ENCODE results near the gene SURF2. TPM values are rescaled to one million over a fixed set of nuclear protein-coding genes. Genes with fewer than 3 reads are reported as not detected.

The SURF2 gene
- total RNA-seq, 1 experiment from 2014 or later: 20.6 TPM

DNA sequence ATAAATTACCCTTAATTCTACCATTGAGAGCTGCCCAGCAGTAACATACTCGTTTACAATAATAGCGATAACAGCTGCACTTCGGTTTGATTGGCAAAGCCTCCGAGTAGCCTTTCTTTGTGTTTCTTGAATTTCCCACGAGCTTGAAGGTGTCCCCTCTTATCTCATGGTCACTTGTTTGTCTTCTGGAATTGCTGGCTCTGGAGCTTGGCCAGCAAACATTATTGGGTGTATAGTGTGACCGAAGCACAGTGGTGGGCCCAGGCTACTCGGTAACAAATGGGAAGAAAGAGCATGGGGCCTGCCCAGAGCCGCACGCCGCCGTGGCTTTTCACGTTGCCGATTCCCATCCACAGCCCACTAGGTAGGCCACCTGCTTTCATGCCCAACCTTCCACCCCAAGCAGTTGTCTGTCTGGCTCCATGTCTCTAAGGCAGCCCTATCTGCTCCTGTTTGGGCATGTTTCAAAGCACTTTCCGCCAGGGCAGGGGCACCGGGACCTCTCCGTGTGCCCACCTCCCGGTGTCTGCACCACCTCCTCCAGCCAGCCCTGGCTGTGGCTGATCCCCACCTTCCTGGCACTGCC lies 28.5 kb downstream of the SURF2 start:
- H3K9me3 Mint-ChIP-seq (ENCODE audit: low read depth, unreplicated experiment): no peaks in the 10 kb centered on the region
- no peak overlapping the region for H3K27ac Mint-ChIP-seq (ENCODE audit: unreplicated experiment)
- no TSS peak for BruUV-seq (replicated peaks)
- CTCF ChIA-PET: no interaction called here
- TF ChIP-seq CTCF (IDR thresholded peaks at IDR 0.05; ENCODE audit: unreplicated experiment): no peak
- DNase-seq: no peak
- no peak overlapping the region for H3K4me3 Mint-ChIP-seq (ENCODE audit: low read depth, unreplicated experiment)
- peaks cover 8% of the 10 kb centered on the region for H3K27me3 Mint-ChIP-seq (ENCODE audit: unreplicated experiment)
- no peaks in the 10 kb centered on the region for H3K36me3 Mint-ChIP-seq (ENCODE audit: insufficient read depth, unreplicated experiment)
- intact Hi-C loops (cut with micrococcal nuclease; ENCODE audit: unreplicated experiment): no loop called here
- no peaks in the 10 kb centered on the region for H3K4me1 Mint-ChIP-seq (ENCODE audit: low read depth, unreplicated experiment)

DNA sequence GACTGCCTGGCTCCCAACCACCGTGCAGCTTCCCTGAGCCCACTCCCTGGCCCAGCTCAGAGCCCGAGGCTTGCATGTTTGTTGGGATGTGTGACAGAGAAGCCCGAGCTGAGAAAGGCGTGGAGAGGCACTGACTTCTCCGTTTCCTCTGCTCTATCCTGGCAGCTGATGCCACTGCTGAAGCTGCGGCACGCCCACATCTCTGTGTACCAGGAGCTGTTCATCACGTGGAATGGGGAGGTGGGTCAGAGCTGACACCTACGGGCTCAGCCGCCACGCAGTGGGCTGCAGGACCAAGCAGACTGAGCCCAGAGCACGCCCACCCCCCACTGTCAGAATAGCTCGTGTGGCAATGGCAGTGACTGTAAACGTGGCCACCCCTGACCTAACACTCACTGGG lies 29.1 kb downstream of the SURF2 start:
- intact Hi-C loops (cut with micrococcal nuclease; ENCODE audit: unreplicated experiment): no loop called here
- Mint-ChIP-seq H3K9me3 (ENCODE audit: low read depth, unreplicated experiment) (no peaks in the 10 kb centered on the region), H3K4me1 (ENCODE audit: low read depth, unreplicated experiment) (no peaks in the 10 kb centered on the region), H3K27ac (ENCODE audit: unreplicated experiment) (no peak overlapping the region), H3K36me3 (ENCODE audit: insufficient read depth, unreplicated experiment) (no peaks in the 10 kb centered on the region), H3K27me3 (ENCODE audit: unreplicated experiment) (peaks cover 15% of the 10 kb centered on the region), H3K4me3 (ENCODE audit: low read depth, unreplicated experiment) (no peak overlapping the region)
- CTCF ChIA-PET: no interaction called here
- DNase-seq: no peak
- BruUV-seq (replicated peaks): no TSS peak
- TF ChIP-seq CTCF (IDR thresholded peaks at IDR 0.05; ENCODE audit: unreplicated experiment): no peak

DNA sequence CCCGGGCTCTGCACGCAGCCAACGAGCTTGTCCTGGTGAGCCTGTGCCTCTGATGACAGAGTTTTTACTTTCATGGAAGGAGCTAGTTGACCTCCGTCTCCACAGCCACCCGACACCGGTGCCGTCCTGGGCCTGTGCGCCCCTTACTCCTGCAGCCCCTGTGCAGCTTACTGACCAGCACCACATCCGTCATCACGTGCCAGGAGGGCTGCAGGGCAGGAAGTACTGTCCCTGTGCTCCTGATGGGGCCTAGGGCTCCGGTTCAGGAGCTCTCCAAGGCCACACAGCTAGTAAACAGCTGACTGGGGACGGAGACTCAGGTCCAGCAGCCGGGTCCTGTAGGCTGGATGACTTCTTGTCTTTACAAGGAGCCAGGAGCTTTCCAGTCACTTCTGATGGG lies 30.0 kb downstream of the SURF2 start:
- intact Hi-C loops (cut with micrococcal nuclease; ENCODE audit: unreplicated experiment): no loop called here
- H3K36me3 Mint-ChIP-seq (ENCODE audit: insufficient read depth, unreplicated experiment): no peaks in the 10 kb centered on the region
- H3K9me3 Mint-ChIP-seq (ENCODE audit: low read depth, unreplicated experiment): no peaks in the 10 kb centered on the region
- H3K27ac Mint-ChIP-seq (ENCODE audit: unreplicated experiment): no peak overlapping the region
- no peak for TF ChIP-seq CTCF (IDR thresholded peaks at IDR 0.05; ENCODE audit: unreplicated experiment)
- no TSS peak for BruUV-seq (replicated peaks)
- H3K27me3 Mint-ChIP-seq (ENCODE audit: unreplicated experiment): peaks cover 23% of the 10 kb centered on the region
- no peaks in the 10 kb centered on the region for H3K4me1 Mint-ChIP-seq (ENCODE audit: low read depth, unreplicated experiment)
- no peak overlapping the region for H3K4me3 Mint-ChIP-seq (ENCODE audit: low read depth, unreplicated experiment)
- CTCF ChIA-PET: no interaction called here
- no peak for DNase-seq

DNA sequence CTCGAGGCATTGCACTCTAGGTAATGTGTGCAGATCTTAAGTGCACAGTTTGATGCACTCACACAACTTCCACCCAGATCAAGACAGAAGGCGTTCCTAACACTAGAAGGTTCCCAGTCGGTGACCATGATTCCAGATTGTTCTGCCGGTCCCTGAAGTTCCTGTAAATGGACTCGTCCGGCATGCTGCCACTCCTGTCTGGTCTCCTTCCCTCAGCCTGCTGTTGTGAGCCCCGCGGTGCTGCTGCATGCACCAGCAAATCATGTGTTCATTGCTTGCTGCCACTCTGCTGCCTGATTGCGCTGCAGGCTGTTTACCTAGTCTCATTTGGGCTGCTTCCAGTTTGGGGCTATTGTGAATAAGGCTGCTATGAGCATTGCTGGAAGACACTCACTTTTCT lies 31.3 kb downstream of the SURF2 start:
- Mint-ChIP-seq H3K9me3 (ENCODE audit: low read depth, unreplicated experiment) (no peaks in the 10 kb centered on the region), H3K4me1 (ENCODE audit: low read depth, unreplicated experiment) (no peaks in the 10 kb centered on the region), H3K4me3 (ENCODE audit: low read depth, unreplicated experiment) (no peak overlapping the region), H3K27ac (ENCODE audit: unreplicated experiment) (no peak overlapping the region), H3K36me3 (ENCODE audit: insufficient read depth, unreplicated experiment) (no peaks in the 10 kb centered on the region), H3K27me3 (ENCODE audit: unreplicated experiment) (peaks cover 24% of the 10 kb centered on the region)
- DNase-seq: no peak
- CTCF ChIA-PET: interaction anchor here (0.6 kb wide), 1 partner anchor 101 kb away, joined by 4 read pairs; no protein-coding TSS in a partner anchor
- intact Hi-C loops (cut with micrococcal nuclease; ENCODE audit: unreplicated experiment): no loop called here
- TF ChIP-seq CTCF (IDR thresholded peaks at IDR 0.05; ENCODE audit: unreplicated experiment): no peak
- no TSS peak for BruUV-seq (replicated peaks)
